AG10803 (cell line): ENCODE results near the gene CHCHD3.

Source experiments
- DNase-seq: peaks from one replicate; pipeline ENCODE4 v3.0.0; 2010; ENCODE audit warnings: low read depth
- H3K4me3 ChIP-seq: 2 replicates; pipeline ENCODE4 v1.5.1; 2011; ENCODE audit warnings: mild to moderate bottlenecking, low read length, control low read depth
- TF ChIP-seq, protein P1 (sequence below): conservative IDR thresholded peaks from 2 replicates; pipeline ENCODE4 v1.5.1; 2011; ENCODE audit warnings: mild to moderate bottlenecking, low read length, control low read depth, inconsistent platforms

CHCHD3 gene

DNA sequence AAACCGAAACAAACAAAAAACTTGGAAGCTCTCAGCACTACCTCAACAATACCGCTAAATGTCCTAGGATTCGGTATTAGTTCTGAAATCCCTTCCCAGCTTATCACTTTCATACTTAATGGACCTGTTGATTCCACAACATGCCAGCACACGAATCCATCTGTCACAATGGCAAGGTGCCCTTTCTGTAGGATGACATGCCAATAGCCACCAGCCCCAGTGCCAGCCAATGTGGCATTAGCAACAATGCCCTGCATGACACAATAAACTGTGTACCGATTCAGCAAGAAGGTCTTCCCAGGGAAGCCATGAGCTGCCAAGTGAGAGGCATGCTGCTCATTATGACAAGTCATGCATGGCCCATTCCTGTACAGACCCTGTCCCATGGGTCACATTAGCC is 35.6 kb upstream of the CHCHD3 start:
- H3K4me3 ChIP-seq = no peak overlapping the region
- DNase-seq = no peak
- TF ChIP-seq, protein P1, sequence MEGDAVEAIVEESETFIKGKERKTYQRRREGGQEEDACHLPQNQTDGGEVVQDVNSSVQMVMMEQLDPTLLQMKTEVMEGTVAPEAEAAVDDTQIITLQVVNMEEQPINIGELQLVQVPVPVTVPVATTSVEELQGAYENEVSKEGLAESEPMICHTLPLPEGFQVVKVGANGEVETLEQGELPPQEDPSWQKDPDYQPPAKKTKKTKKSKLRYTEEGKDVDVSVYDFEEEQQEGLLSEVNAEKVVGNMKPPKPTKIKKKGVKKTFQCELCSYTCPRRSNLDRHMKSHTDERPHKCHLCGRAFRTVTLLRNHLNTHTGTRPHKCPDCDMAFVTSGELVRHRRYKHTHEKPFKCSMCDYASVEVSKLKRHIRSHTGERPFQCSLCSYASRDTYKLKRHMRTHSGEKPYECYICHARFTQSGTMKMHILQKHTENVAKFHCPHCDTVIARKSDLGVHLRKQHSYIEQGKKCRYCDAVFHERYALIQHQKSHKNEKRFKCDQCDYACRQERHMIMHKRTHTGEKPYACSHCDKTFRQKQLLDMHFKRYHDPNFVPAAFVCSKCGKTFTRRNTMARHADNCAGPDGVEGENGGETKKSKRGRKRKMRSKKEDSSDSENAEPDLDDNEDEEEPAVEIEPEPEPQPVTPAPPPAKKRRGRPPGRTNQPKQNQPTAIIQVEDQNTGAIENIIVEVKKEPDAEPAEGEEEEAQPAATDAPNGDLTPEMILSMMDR = no peak

DNA sequence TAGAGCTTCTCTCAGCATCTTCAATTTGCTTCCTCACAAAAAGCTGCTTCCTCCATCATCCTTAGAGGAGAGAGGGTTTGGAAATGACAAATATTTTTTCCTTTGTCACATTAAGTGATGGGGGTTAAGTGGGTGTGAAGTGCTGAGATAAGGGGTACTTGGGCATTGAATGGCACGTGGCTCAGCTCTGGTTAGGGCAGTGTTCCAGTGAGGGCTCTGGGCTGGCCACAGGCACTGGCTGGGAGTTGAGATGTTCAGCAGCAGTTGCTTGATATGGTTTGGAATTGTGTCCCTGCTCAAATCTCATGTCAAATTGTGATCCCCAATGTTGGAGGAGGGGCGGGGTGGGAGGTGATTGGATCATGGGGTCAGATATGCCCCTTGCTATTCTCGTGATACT is 33.7 kb upstream of the CHCHD3 start:
- DNase-seq = no peak
- no peak overlapping the region for H3K4me3 ChIP-seq
- TF ChIP-seq, protein P1 = no peak

DNA sequence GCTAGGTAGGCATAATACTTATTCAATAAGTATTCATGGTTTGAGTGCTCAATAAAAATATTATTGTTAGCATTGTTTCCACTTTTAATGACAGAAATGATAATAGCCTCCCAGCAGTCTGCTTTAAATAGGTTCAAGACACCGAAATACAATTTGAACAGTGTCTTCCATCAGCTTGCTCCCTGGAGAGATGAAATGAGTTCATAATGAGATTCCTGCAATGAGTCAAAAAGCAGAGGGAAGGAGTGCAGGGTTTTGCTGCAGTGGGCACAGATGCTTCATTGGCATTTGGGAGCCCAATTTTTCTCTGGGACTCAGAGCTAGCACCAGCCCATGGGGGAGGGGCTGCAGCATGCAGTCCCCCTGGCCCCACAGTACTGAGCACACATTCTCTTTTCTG is 32.6 kb upstream of the CHCHD3 start:
- H3K4me3 ChIP-seq = no peak overlapping the region
- DNase-seq = no peak
- TF ChIP-seq, protein P1 = no peak

DNA sequence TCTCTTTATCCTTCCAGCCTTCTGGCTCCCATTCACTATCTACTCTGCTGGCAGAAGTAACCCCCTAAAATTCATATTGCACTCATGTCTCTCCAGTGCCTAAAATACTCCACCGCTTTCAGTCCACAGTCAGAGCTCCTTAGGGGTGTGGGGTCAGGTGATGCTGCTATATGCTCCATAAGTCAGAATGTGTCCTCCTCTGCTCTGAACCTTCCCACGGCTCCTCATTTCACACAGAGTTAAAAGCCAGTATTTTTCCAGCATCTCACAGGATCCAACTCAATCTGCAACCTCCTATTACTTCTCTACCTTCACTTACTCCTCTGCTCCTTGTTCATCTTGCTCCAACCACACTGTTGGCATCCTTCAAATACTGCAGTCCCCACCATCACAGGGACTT is 31.1 kb upstream of the CHCHD3 start:
- no peak for DNase-seq
- TF ChIP-seq, protein P1 = no peak
- no peak overlapping the region for H3K4me3 ChIP-seq

DNA sequence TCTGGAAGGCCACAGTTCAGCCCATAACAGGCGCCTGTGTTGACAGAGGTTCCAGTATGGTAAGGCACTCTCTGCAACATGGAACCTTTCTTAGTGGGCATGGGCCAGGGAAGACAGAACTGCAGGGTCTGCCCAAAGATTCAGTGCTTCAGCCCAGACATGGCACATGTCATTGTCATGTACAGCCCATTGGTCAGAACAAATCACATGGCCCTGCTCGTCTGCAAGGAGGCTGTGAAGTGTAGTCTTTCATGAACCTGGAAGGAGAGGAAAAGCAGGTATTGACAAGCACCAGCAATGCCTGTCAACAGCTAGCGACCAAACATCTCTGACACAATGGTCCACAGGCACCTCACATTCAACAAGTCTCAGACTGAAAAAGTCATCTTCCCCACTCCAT is 30.4 kb upstream of the CHCHD3 start:
- TF ChIP-seq, protein P1 = no peak
- H3K4me3 ChIP-seq = no peak overlapping the region
- DNase-seq = no peak

DNA sequence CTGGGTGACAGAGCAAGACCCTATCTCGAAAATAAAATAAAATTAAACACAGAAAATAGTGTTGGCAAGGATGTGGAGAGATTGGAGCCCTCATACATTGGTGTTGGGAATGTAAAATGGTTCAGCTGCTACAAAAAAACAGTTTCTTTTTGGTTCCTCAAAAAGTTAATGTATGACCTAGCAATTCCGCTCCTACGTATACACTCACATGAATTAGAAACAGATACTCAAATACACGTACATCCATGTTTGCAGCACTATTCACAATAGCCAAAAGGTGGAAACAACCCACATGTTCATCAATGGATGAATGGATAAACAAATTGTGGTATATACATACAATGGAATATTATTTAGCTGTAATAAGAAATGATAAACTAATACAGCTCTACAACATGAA is 28.4 kb upstream of the CHCHD3 start:
- no peak overlapping the region for H3K4me3 ChIP-seq
- no peak for DNase-seq
- TF ChIP-seq, protein P1 = no peak

DNA sequence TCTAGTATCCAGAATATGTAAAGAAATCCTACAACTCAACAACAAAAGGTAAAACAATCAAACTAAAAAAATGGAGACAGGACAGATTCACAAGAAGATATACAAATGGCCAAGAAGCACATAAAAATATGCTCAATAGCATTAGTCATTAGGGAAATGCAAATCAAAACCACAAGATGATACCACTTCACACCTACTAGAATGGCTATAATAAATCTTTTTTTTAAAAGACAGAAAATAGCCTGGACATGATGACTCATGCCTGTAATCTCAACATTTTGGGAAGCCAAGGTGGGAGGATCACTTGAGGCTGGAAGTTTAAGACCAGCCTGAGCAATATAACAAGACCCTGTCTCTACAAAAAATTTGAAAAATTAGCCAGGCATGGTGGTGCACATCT is 27.9 kb upstream of the CHCHD3 start:
- no peak for DNase-seq
- no peak overlapping the region for H3K4me3 ChIP-seq
- TF ChIP-seq, protein P1 = no peak
